Breast epithelium (tissue), 4 donors: Measurements from ENCODE around the gene ZNF592. TPM values are rescaled to one million over a fixed set of nuclear protein-coding genes. Genes with fewer than 3 reads are reported as not detected.

Experiments
- DNase-seq, 2 donors: peaks; one replicate each; pipeline ENCODE4 v3.0.0-alpha.2; 2019; ENCODE audit warnings: low spot score in 2 of 2
- H3K27ac ChIP-seq, 2 donors: fragments of 200-600 bp; sonication (generic) in 1 of 2; one replicate each; pipeline ENCODE4 v1.5.1; 2016 to 2019; ENCODE audit warnings: mild to moderate bottlenecking in 1 of 2
- H3K27me3 ChIP-seq, 2 donors: fragments of 200-600 bp; sonication (generic) in 1 of 2; one replicate each; pipeline versions ENCODE4 v1.5.1 to v1.6.0; 2017 to 2019; ENCODE audit warnings: control low read depth in 1 of 2, mild to moderate bottlenecking in 1 of 2
- H3K36me3 ChIP-seq: fragments of 200-600 bp; one replicate; pipeline ENCODE4 v1.5.1; 2019
- H3K4me1 ChIP-seq, 2 donors: fragments of 200-600 bp; sonication (generic); one replicate each; pipeline ENCODE4 v1.5.1; 2016 to 2019; ENCODE audit warnings: control low read depth in 1 of 2
- H3K4me3 ChIP-seq, 3 donors: fragments of 200-600 bp; sonication (generic); 1 replicate in 2 of 3; 2 replicates in 1 of 3; pipeline ENCODE4 v1.5.1; 2016 to 2019; ENCODE audit warnings: mild to moderate bottlenecking in 3 of 3, moderate library complexity in 2 of 3
- H3K9me3 ChIP-seq, 2 donors: fragments of 200-600 bp; sonication (generic) in 1 of 2; one replicate each; pipeline ENCODE4 v1.5.1; 2016 to 2019; ENCODE audit warnings: control low read depth in 1 of 2
- CTCF ChIP-seq, 3 donors: fragments of 450-650 bp; IDR thresholded peaks; one replicate each; pipeline ENCODE4 v1.5.1; 2016 to 2017; ENCODE audit warnings: antibody characterized with exemption in 3 of 3, mild to moderate bottlenecking in 3 of 3, moderate library complexity in 3 of 3
- POLR2A ChIP-seq: fragments of 450-650 bp; IDR thresholded peaks from one replicate; pipeline ENCODE4 v1.6.1; 2016; ENCODE audit warnings: antibody characterized with exemption, mild to moderate bottlenecking, moderate library complexity
- POLR2AphosphoS5 ChIP-seq, 3 donors: sonication (generic); formaldehyde crosslinking; IDR thresholded peaks; one replicate each; pipeline ENCODE4 v1.6.1; 2017; ENCODE audit warnings: antibody characterized with exemption in 3 of 3
- intact Hi-C: fragments of 100-400 bp; cut with DNase I; formaldehyde crosslinking; loops from one replicate; pipeline ENCODE4 v1.15.1; 2023; ENCODE audit warnings: low total_unique reads
- total RNA-seq, 3 donors: library from RNA; depleted of rRNA; stranded (reverse); fragments of >200 nt; gene quantifications; one replicate each; pipeline ENCODE4 v1.1.0, GENCODE V29; 2016

The ZNF592 gene
- total RNA-seq, 3 donors from 2014 or later = 14.1 to 18.4 (median 18.2) TPM

GRCh38 chr15:84764585-84764984 lies 16.2 kb downstream of the ZNF592 start:
- DNase-seq = no peak
- no peaks in the 10 kb centered on the region for H3K4me1 ChIP-seq

GRCh38 chr15:84764989-84765388 lies 16.6 kb downstream of the ZNF592 start:
- Histone ChIP-seq H3K36me3 (no peaks in the 10 kb centered on the region), H3K9me3 (no peaks in the 10 kb centered on the region), H3K4me1 (no peaks in the 10 kb centered on the region), H3K4me3 (no peak overlapping the region), H3K27me3 (no peaks in the 10 kb centered on the region), H3K27ac (no peak overlapping the region)
- no peak for DNase-seq
- intact Hi-C loops = no loop called here
- TF ChIP-seq CTCF (IDR thresholded peaks at IDR 0.05) (no peak), POLR2A (no peak), POLR2AphosphoS5 (IDR thresholded peaks at IDR 0.05) (no peak)

More at GRCh38 chr15:84764585-84764984, 16.2 kb downstream of the ZNF592 start:
- Histone ChIP-seq H3K36me3 (no peaks in the 10 kb centered on the region), H3K27me3 (no peaks in the 10 kb centered on the region), H3K27ac (no peak overlapping the region), H3K9me3 (no peaks in the 10 kb centered on the region), H3K4me3 (no peak overlapping the region)
- intact Hi-C loops = no loop called here
- no peak for TF ChIP-seq CTCF (IDR thresholded peaks at IDR 0.05)
- no peak for TF ChIP-seq POLR2A
- TF ChIP-seq POLR2AphosphoS5 (IDR thresholded peaks at IDR 0.05) = no peak

- Histone ChIP-seq H3K9me3 (no peaks in the 10 kb centered on the region), H3K4me3 (no peak overlapping the region), H3K36me3 (no peaks in the 10 kb centered on the region), H3K4me1 (no peaks in the 10 kb centered on the region), H3K27me3 (no peaks in the 10 kb centered on the region), H3K27ac (no peak overlapping the region)
- TF ChIP-seq POLR2AphosphoS5 (IDR thresholded peaks at IDR 0.05) (no peak), CTCF (IDR thresholded peaks at IDR 0.05) (no peak), POLR2A (no peak)
- DNase-seq = no peak
- intact Hi-C loops = no loop called here
These were observed 17.3 kb downstream of the ZNF592 start for GRCh38 chr15:84765675-84766074.

- no peak for DNase-seq
- Histone ChIP-seq H3K9me3 (no peaks in the 10 kb centered on the region), H3K27me3 (no peaks in the 10 kb centered on the region), H3K4me3 (no peak overlapping the region), H3K4me1 (peaks cover 0 to under 1% of the 10 kb centered on the region in 2 donors), H3K27ac (no peak overlapping the region), H3K36me3 (no peaks in the 10 kb centered on the region)
- TF ChIP-seq POLR2AphosphoS5 (IDR thresholded peaks at IDR 0.05) (no peak), POLR2A (no peak), CTCF (IDR thresholded peaks at IDR 0.05) (no peak)
- intact Hi-C loops = no loop called here
These were observed 18.2 kb downstream of the ZNF592 start for GRCh38 chr15:84766461-84767035.

GRCh38 chr15:84772031-84772430 lies 23.6 kb downstream of the ZNF592 start:
- H3K27ac ChIP-seq = peak overlapping the region in 1 of 2 donors; percentile 33
- H3K27me3 ChIP-seq = no peaks in the 10 kb centered on the region
- intact Hi-C loops = no loop called here
- H3K4me1 ChIP-seq = peaks cover 0 to 5% of the 10 kb centered on the region in 2 donors
- H3K36me3 ChIP-seq = no peaks in the 10 kb centered on the region
- no peaks in the 10 kb centered on the region for H3K9me3 ChIP-seq
- no peak overlapping the region for H3K4me3 ChIP-seq
- DNase-seq = no peak
- TF ChIP-seq CTCF (IDR thresholded peaks at IDR 0.05) = no peak
- no peak for TF ChIP-seq POLR2A
- no peak for TF ChIP-seq POLR2AphosphoS5 (IDR thresholded peaks at IDR 0.05)
